HepG2 (cell line): Measurements from ENCODE around the gene ABAT. TPM values are rescaled to one million over a fixed set of nuclear protein-coding genes. Genes with fewer than 3 reads are reported as not detected.

Source experiments
- CAMTA2 ChIP-seq: sonication (generic); formaldehyde crosslinking; IDR thresholded peaks from 2 replicates; pipeline ENCODE4 v1.4.0; 2020; ENCODE audit warnings: mild to moderate bottlenecking, missing genetic modification reagents, borderline replicate concordance
- E2F1 ChIP-seq: sonication (generic); formaldehyde crosslinking; IDR thresholded peaks from 2 replicates; pipeline ENCODE4 v1.5.0; 2020; ENCODE audit warnings: missing genetic modification reagents
- JUN ChIP-seq: sonication (generic); formaldehyde crosslinking; IDR thresholded peaks from 2 replicates; pipeline ENCODE4 v1.4.0; 2020; ENCODE audit warnings: mild to moderate bottlenecking, missing genetic modification reagents
- KLF13 ChIP-seq: sonication (generic); formaldehyde crosslinking; IDR thresholded peaks from 2 replicates; pipeline ENCODE4 v1.4.0; 2020; ENCODE audit warnings: mild to moderate bottlenecking, missing genetic modification reagents
- MATR3 ChIP-seq: sonication (generic); formaldehyde crosslinking; IDR thresholded peaks from 2 replicates; pipeline ENCODE4 v1.4.0; 2020; ENCODE audit warnings: missing genetic modification reagents
- PAX8 ChIP-seq: sonication (generic); formaldehyde crosslinking; IDR thresholded peaks from 2 replicates; pipeline ENCODE4 v1.8.0; 2022; ENCODE audit warnings: mild to moderate bottlenecking, missing genetic modification reagents, borderline replicate concordance
- PBX3 ChIP-seq: sonication (generic); formaldehyde crosslinking; IDR thresholded peaks from 2 replicates; pipeline ENCODE4 v1.8.1; 2023; ENCODE audit warnings: missing genetic modification reagents, inconsistent platforms, borderline replicate concordance
- PCBP2 ChIP-seq: fragments of 200-400 bp; formaldehyde crosslinking; optimal IDR thresholded peaks from 2 replicates; pipeline ENCODE3; 2018; ENCODE audit warnings: low read length, low read depth; ENCODE audit not compliant: poor library complexity, severe bottlenecking
- PHF5A ChIP-seq: IDR thresholded peaks from one replicate; pipeline ENCODE4 v1.6.1; 2018; ENCODE audit warnings: low read depth, missing genetic modification reagents; ENCODE audit not compliant: unreplicated experiment
- PRPF4 ChIP-seq: fragments of 200-400 bp; formaldehyde crosslinking; IDR thresholded peaks from 2 replicates; pipeline ENCODE4 v1.6.1; 2016; ENCODE audit warnings: low read length, low read depth; ENCODE audit not compliant: poor library complexity, severe bottlenecking
- TBL1XR1 ChIP-seq: fragments of 150-350 bp; IDR thresholded peaks from 2 replicates; pipeline ENCODE4 v1.6.1; 2014; ENCODE audit warnings: borderline replicate concordance, low read length; ENCODE audit not compliant: partially characterized antibody
- TCF7L2 ChIP-seq: IDR thresholded peaks from 2 replicates; pipeline ENCODE4 v1.6.1; 2011; ENCODE audit warnings: mild to moderate bottlenecking, low read depth, low read length, moderate library complexity
- THAP9 ChIP-seq: sonication (generic); formaldehyde crosslinking; IDR thresholded peaks from 2 replicates; pipeline ENCODE4; 2020; ENCODE audit warnings: missing genetic modification reagents, mild to moderate bottlenecking, borderline replicate concordance
- TMF1 ChIP-seq: sonication (generic); formaldehyde crosslinking; IDR thresholded peaks from 2 replicates; pipeline ENCODE4 v1.8.1; 2022; ENCODE audit warnings: low read depth, missing genetic modification reagents
- TP53 ChIP-seq: sonication (generic); formaldehyde crosslinking; conservative IDR thresholded peaks from 2 replicates; pipeline ENCODE4 v1.4.0; 2020; ENCODE audit warnings: missing genetic modification reagents
- ZBTB7A ChIP-seq: sonication (generic); formaldehyde crosslinking; IDR thresholded peaks from 2 replicates; pipeline ENCODE4 v1.8.0; 2022; ENCODE audit warnings: mild to moderate bottlenecking, missing genetic modification reagents
- ZIK1 ChIP-seq: sonication (generic); formaldehyde crosslinking; IDR thresholded peaks from 2 replicates; pipeline ENCODE4 v1.5.0; 2020; ENCODE audit warnings: mild to moderate bottlenecking, low read depth, missing genetic modification reagents, borderline replicate concordance
- ZKSCAN1 ChIP-seq: fragments of 150-350 bp; IDR thresholded peaks from 2 replicates; pipeline ENCODE4 v1.6.1; 2014; ENCODE audit warnings: low read length
- ZNF12 ChIP-seq: sonication (generic); formaldehyde crosslinking; IDR thresholded peaks from 2 replicates; pipeline ENCODE4 v1.5.0; 2020; ENCODE audit warnings: missing genetic modification reagents
- ZNF20 ChIP-seq: sonication (generic); formaldehyde crosslinking; IDR thresholded peaks from 2 replicates; pipeline ENCODE4 v1.4.0; 2020; ENCODE audit warnings: mild to moderate bottlenecking, moderate library complexity, missing genetic modification reagents
- ZNF205 ChIP-seq: IDR thresholded peaks from 2 replicates; pipeline ENCODE4 v1.6.1; 2018; ENCODE audit warnings: missing biosample characterization, missing genetic modification reagents
- ZNF362 ChIP-seq: sonication (generic); formaldehyde crosslinking; IDR thresholded peaks from 2 replicates; pipeline ENCODE4 v1.4.0; 2020; ENCODE audit warnings: missing genetic modification reagents, mild to moderate bottlenecking, borderline replicate concordance
- ZNF552 ChIP-seq: sonication (generic); formaldehyde crosslinking; IDR thresholded peaks from 2 replicates; pipeline ENCODE4 v1.9.0; 2022; ENCODE audit warnings: missing genetic modification reagents, mild to moderate bottlenecking, borderline replicate concordance
- ZNF724P ChIP-seq: sonication (generic); formaldehyde crosslinking; IDR thresholded peaks from 2 replicates; pipeline ENCODE4 v1.8.0; 2022; ENCODE audit warnings: missing genetic modification reagents, borderline replicate concordance
- ZNF776 ChIP-seq: sonication (generic); formaldehyde crosslinking; IDR thresholded peaks from 2 replicates; pipeline ENCODE4 v1.4.0; 2020; ENCODE audit warnings: mild to moderate bottlenecking, missing genetic modification reagents
- ZNF850 ChIP-seq: sonication (generic); formaldehyde crosslinking; conservative IDR thresholded peaks from 2 replicates; pipeline ENCODE4 v1.9.0; 2021; ENCODE audit warnings: mild to moderate bottlenecking, missing genetic modification reagents
- ZSCAN25 ChIP-seq: sonication (generic); formaldehyde crosslinking; IDR thresholded peaks from 2 replicates; pipeline ENCODE4 v1.8.0; 2022; ENCODE audit warnings: mild to moderate bottlenecking, missing genetic modification reagents
- polyA plus RNA-seq, 8 experiments: library from polyadenylated mRNA; depleted of rRNA in 3 of 8; stranded (reverse) in 7 of 8; unstranded in 1 of 8; fragments of >200 nt; fragmentation: Illumina TruSeq in 4 of 8; extraction: Trizol in 4 of 8; gene quantifications; 2 replicates each; pipeline versions ENCODE4 v1.2.1 to v1.2.3, GENCODE V29; 2011 to 2016; ENCODE audit warnings: low read depth in 4 of 8, missing spikeins in 1 of 8, mixed read lengths in 1 of 8; ENCODE audit not compliant: insufficient read depth in 1 of 8
- total RNA-seq, 5 experiments: library from RNA; depleted of rRNA; stranded (reverse); fragments of >200 nt; fragmentation: Illumina TruSeq; extraction: Trizol; gene quantifications; 2 replicates each; pipeline ENCODE4 v1.2.3, GENCODE V29; 2016; ENCODE audit warnings: low read depth in 1 of 5

Gene ABAT
- total and polyA plus RNA-seq, 2 of the 13 experiments (the other 11 are each of a cell fraction or from before 2014, with no cell fraction given) = 47.6 to 97.3 TPM

GRCh38 chr16:8660841-8661301 lies 13.5 kb upstream of the ABAT start (continued):
- TF ChIP-seq JUN (no peak), ZIK1 (CRISPR knock-in tag) (no peak), TMF1 (CRISPR knock-in tag) (no peak), PAX8 (CRISPR knock-in tag) (no peak), THAP9 (no peak), PCBP2 (peak; percentile 42), TCF7L2 (no peak), PBX3 (CRISPR knock-in tag) (no peak), ZNF850 (no peak), PHF5A (CRISPR knock-in tag) (no peak), ZNF205 (CRISPR knock-in tag) (no peak), TP53 (CRISPR knock-in tag) (no peak), ZSCAN25 (CRISPR knock-in tag) (no peak), MATR3 (CRISPR knock-in tag) (no peak), PRPF4 (no peak), ZBTB7A (CRISPR knock-in tag) (no peak), CAMTA2 (no peak), E2F1 (CRISPR knock-in tag) (no peak), TBL1XR1 (peak; percentile 17), ZNF552 (no peak), ZNF724P (CRISPR knock-in tag) (no peak), ZNF776 (CRISPR knock-in tag) (no peak), ZNF20 (CRISPR knock-in tag) (no peak), ZNF362 (CRISPR knock-in tag) (no peak), KLF13 (CRISPR knock-in tag) (no peak), ZKSCAN1 (no peak), ZNF12 (no peak)
